HG03064 (cell line): ENCODE measurements around the gene MYDGF.
"Not testable (repeated sequence)": the region's sequence is repeated elsewhere in the genome, so short reads cannot be mapped to it uniquely, and the experiment has no call there.

Experiments
- ATAC-seq: cut with Tn5 transposase; IDR thresholded peaks from one replicate; pipeline ENCODE4 v1.9.1; 2021; ENCODE audit warnings: low read depth; ENCODE audit not compliant: unreplicated experiment

Gene MYDGF

GRCh38 chr19:4669723-4670480 is at the start of gene MYDGF:
MYDGF (minus strand) TSS chr19:4670342; CDS start chr19:4670334, 8 bp downstream.
- ATAC-seq = peak; percentile 73

- no peak for ATAC-seq
Observed at GRCh38 chr19:4719499-4719866, 49.3 kb upstream of the MYDGF start.

DNA sequence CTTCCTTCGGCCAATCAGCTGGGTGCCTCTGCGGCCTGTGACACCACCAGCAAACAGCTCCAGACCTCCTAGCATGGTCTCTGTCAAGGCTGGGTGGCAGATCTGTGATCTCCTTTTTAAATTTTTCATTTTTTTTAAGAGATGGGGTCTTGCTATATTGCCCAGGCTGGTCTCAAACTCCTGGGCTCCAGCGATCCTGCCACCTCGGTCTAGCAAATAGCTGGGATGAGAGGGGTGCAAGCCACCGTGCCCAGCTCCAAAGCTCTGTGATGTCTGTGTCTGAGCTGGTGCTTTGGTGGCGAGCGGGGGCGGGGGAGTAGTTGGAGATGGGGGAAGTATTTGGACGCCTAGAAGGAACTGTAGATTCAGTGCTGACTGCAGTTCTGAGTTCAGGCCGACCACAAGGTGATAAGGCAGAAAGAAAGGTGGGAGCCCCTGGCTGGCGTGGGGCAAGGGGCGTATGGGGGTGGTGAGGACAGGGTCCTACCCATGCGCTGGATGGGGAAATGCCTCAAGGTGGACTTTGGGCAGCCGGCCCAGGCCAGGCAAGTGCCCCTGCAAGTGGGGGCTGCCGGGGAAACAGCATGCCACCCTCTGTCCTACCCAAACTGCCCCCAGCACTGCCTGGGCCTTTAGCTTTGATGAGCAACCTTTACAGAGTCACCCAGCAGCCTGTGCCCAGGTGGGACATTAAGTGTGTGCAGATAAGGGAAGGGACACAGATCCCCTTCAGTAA is 48.0 kb upstream of the MYDGF start:
- no peak for ATAC-seq

DNA sequence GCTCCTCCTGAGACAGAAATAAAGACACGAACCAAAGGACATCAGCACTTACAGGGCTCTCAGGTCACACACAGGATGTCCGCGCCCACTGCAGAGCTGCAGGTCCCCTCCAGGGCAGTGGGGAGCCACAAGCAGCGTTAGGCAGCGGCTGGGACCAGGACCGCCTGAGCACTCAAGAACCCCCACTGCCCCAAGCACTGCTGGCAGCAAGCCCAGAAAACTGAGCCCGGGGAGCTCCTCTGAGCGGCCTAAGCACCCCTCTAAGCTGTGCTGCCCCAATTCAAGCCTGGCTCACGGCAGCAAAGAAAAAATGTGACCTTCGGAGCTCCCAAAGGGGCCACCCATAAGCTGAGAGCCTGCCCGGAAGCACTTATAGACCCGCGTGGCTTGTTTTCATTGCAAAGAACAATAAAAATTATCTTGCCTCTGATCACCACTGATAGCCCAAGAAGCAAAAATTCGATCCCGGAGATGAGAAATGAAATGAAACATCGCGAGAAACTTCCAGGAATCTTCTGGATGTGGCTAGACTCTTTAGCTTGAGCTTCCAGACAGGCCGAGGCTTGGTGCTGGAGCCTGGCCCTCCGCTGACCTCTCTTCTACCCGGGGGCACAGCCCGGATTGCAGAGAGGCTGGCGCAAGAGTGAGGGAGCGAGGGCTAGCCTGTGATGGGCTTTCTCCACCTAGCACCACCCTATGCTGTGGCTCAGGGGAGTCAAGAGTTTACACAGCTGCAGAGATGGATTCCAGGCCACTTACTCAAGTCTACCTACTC is 47.2 kb upstream of the MYDGF start:
- ATAC-seq = no peak

DNA sequence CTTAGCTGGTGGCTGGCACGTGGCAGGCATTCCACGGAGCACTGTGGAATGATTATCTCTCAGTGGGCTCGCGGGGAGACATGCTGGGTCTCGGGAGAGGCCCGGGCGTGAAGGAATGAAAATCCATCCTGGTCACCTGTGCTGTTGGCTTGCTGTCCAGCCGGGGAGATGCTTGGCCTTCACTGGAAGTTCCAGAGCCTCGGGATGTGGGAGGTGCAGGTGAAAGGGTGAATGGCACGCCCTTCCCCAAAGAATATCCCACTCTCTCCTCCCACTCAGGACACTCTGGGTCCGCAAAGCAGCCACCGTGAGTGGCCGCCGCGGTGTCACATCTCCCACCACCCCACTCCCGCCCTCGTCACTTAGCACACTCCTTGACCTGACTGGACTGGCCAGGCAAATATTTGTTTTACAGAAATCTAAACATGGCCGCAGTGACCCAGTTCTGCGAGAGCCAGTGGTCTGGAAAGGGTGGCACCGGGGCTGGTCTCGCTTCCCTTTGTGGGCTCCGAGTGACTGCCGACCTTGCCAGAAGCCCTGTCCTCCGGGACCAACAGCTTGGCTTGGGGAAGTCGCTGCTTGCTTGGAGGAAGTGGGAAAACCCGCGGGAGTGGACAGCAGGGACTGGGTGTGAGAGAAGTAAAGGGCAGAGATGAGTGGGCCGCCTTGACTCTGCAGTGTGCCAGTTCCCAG is 45.5 kb upstream of the MYDGF start:
- no peak for ATAC-seq

- not testable (repeated sequence) for ATAC-seq
Observed at GRCh38 chr19:4715178-4715528, 45.0 kb upstream of the MYDGF start.

- no peak for ATAC-seq
Observed at GRCh38 chr19:4714016-4714415, 43.9 kb upstream of the MYDGF start.

DNA sequence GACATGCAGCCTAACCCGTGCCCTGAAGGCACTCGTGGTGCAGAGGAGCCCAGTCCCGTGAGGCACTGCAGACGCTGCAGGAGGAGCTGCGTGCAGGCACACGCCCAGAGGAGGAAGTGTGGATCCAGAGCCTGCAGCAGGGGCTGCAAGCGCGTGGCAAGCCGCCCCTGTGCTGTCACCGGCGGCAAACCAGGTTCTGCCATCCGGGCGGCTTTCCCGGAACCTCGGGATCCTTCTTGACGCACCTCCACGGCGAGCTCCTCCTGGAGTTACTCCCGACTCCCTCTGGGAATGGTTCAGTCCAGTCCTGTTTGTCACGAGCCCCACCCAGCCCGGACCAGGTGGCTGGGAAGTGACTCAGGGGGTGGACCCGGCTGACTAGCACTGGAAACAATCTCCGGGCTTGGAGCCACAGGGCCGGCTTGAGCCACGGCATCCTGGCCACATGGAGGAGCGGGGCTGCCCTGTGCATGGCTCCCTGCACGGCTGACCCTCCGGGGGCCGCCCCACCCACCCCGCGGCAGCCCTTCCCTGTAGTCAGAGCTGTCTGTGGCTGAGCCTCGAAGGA is 43.3 kb upstream of the MYDGF start:
- no peak for ATAC-seq

- ATAC-seq = no peak
Observed at GRCh38 chr19:4712771-4713170, 42.6 kb upstream of the MYDGF start.

DNA sequence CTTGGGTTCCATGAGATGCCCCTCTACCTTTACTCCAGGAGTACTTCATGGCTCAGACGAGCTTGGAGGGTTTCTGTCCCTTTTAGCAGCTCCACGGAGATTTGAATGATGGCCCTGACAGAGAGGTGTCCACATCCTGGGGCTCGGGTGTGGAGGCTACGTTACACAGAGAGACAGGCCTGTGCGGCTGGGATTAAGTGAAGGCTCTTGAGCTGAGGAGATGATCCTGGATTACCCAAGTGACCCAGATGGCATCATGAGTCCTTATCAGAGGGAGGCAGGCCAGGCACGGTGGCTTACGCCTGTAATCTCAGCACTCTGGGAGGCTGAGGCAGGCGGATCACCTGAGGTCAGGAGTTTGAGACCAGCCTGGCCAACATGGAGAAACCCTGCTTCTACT is 41.1 kb upstream of the MYDGF start:
- ATAC-seq = no peak

DNA sequence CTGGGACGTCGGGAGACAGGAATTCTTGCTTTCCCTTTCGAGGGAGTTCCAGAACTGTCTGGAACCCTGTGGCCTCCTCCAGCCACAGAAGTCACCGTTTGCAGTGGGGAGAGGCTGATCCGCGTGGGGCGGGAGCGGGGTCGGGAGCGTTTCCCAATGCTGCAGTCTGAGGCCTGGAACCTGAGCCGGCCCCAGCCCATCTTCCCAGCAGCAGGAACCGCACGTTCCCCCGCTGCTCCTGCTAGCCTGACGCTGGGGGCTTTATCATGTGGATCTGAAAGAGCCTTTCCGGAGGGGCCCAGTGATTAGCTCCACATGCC is 40.1 kb upstream of the MYDGF start:
- ATAC-seq = no peak

DNA sequence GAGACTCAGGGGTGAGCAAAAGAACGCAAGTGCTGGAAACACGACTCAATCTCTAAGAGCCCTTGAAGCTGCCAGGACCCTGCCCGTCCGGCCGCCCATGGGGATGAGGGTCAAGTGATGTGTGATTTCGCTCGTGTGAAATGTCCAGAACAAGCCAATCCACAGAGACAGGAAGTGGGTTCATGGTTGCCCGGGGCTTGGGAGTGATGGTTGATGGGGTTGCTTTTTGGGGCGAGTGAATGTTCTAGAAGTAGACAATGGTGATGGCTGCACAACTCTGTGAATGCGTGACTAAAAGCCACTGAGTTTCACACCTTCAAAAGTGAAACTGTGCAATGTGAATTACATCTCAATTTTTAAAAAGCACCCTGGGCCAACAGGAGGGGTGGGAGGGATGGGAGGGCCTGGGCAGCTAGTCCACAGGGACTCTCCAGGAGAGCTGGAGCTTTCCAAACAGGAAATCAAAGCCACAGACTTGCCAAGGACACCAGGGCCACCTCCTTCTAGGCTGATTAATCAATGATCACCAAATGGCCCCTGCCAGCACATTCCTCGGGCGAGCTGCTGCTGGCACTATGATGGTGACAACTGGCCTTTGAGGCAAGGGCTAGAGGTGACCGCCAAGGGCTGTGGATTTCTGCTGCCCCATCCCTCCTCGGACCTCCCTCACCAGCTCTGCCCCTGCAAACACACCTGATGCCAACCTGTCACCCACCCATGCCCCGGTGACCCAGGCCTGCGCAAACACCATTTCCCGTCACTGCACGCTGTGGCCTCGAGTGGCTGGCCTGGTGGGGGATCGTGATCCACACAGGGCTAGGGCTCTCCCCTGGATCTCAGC is 39.5 kb upstream of the MYDGF start:
- ATAC-seq = no peak

GRCh38 chr19:4707956-4708650 is 38.0 kb upstream of the MYDGF start:
- ATAC-seq = no peak

- ATAC-seq = no peak
Observed at GRCh38 chr19:4707322-4707721, 37.2 kb upstream of the MYDGF start.

GRCh38 chr19:4705413-4706131 is 35.4 kb upstream of the MYDGF start:
- ATAC-seq = no peak

- no peak for ATAC-seq
Observed at GRCh38 chr19:4704317-4704673, 34.2 kb upstream of the MYDGF start.

DNA sequence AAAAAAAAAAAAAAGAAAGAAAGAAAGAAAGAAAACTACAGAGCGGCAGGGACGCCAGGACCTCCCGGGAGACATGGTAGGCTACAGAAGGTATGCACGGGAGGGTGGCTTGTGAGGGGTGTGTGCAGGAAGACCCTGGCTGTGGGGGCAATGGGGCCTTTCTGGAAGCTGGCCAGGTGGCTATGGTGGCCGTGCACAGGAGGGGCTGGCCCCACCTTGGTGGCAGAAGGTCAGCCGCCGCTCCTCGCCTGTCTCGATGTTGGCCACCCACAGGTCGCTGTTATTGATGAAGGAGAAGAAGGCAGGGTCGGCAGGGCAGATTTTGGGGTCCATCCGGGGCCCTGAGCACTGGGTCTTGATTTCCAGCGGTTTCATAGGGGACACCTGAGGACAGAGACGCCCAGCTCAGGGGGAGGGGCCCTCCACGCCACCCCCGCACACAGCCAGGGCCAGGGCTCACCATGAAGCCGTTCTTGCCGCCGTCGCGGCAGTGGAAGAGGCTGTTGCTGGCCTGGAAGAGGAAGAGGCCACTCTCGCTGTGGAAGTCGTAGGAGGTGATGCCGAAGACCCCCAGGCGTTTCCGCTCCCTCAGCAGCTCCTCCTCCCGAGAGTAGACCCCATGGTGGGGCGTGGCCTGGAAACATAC is 33.7 kb upstream of the MYDGF start:
- no peak for ATAC-seq

- ATAC-seq = no peak
Observed at GRCh38 chr19:4702764-4703163, 32.6 kb upstream of the MYDGF start.
